ENCODE results near the gene NUP88.

NUP88 gene

GRCh38 chr17:5361426-5361825, 58.0 kb downstream of the NUP88 start:
- Histone ChIP-seq H3K27me3 (ENCODE audit: control insufficient read depth, insufficient read depth, low read length) (no peaks in the 10 kb centered on the region), H3K36me3 (ENCODE audit: control insufficient read depth, insufficient read depth, low read length) (peaks cover 3% of the 10 kb centered on the region), H3K4me1 (ENCODE audit: control insufficient read depth, insufficient read depth, low read length) (no peaks in the 10 kb centered on the region), H3K9me3 (ENCODE audit: control insufficient read depth, insufficient read depth, low read length) (no peaks in the 10 kb centered on the region), H3K4me3 (ENCODE audit: low read length) (no peak overlapping the region), H3K27ac (ENCODE audit: low read length) (no peak overlapping the region)
- no CpG with 5 or more reads among the region's 9 CpGs for WGBS (ENCODE audit: insufficient coverage, insufficient read length)
- DNase-seq (ENCODE audit: low read depth, low spot score): no peak

- Histone ChIP-seq H3K27me3 (ENCODE audit: control insufficient read depth, insufficient read depth, low read length) (no peaks in the 10 kb centered on the region), H3K9me3 (ENCODE audit: control insufficient read depth, insufficient read depth, low read length) (no peaks in the 10 kb centered on the region), H3K27ac (ENCODE audit: low read length) (no peak overlapping the region), H3K4me1 (ENCODE audit: control insufficient read depth, insufficient read depth, low read length) (no peaks in the 10 kb centered on the region), H3K36me3 (ENCODE audit: control insufficient read depth, insufficient read depth, low read length) (peaks cover 5% of the 10 kb centered on the region), H3K4me3 (ENCODE audit: low read length) (no peak overlapping the region)
- DNase-seq (ENCODE audit: low read depth, low spot score): no peak
- no CpG with 5 or more reads among the region's 3 CpGs for WGBS (ENCODE audit: insufficient coverage, insufficient read length)
These were observed 63.9 kb downstream of the NUP88 start for GRCh38 chr17:5355421-5356129.

- DNase-seq (ENCODE audit: low read depth, low spot score): no peak
- Histone ChIP-seq H3K27ac (ENCODE audit: low read length) (no peak overlapping the region), H3K27me3 (ENCODE audit: control insufficient read depth, insufficient read depth, low read length) (no peaks in the 10 kb centered on the region), H3K9me3 (ENCODE audit: control insufficient read depth, insufficient read depth, low read length) (no peaks in the 10 kb centered on the region), H3K4me1 (ENCODE audit: control insufficient read depth, insufficient read depth, low read length) (no peaks in the 10 kb centered on the region), H3K36me3 (ENCODE audit: control insufficient read depth, insufficient read depth, low read length) (peaks cover 5% of the 10 kb centered on the region), H3K4me3 (ENCODE audit: low read length) (no peak overlapping the region)
- no CpG with 5 or more reads among the region's 2 CpGs for WGBS (ENCODE audit: insufficient coverage, insufficient read length)
These were observed 64.5 kb downstream of the NUP88 start for GRCh38 chr17:5354886-5355415.

GRCh38 chr17:5354310-5354709, 65.2 kb downstream of the NUP88 start:
- Histone ChIP-seq H3K9me3 (ENCODE audit: control insufficient read depth, insufficient read depth, low read length) (no peaks in the 10 kb centered on the region), H3K27me3 (ENCODE audit: control insufficient read depth, insufficient read depth, low read length) (no peaks in the 10 kb centered on the region), H3K4me1 (ENCODE audit: control insufficient read depth, insufficient read depth, low read length) (no peaks in the 10 kb centered on the region), H3K4me3 (ENCODE audit: low read length) (no peak overlapping the region), H3K36me3 (ENCODE audit: control insufficient read depth, insufficient read depth, low read length) (peaks cover 5% of the 10 kb centered on the region), H3K27ac (ENCODE audit: low read length) (no peak overlapping the region)
- whole genome bisulfite sequencing (ENCODE audit: insufficient coverage, insufficient read length): no CpG with 5 or more reads among the region's 2 CpGs
- no peak for DNase-seq (ENCODE audit: low read depth, low spot score)

GRCh38 chr17:5352681-5353289, 66.7 kb downstream of the NUP88 start:
- H3K4me3 ChIP-seq (ENCODE audit: low read length): no peak overlapping the region
- no peaks in the 10 kb centered on the region for H3K4me1 ChIP-seq (ENCODE audit: control insufficient read depth, insufficient read depth, low read length)
- H3K9me3 ChIP-seq (ENCODE audit: control insufficient read depth, insufficient read depth, low read length): no peaks in the 10 kb centered on the region
- no peaks in the 10 kb centered on the region for H3K27me3 ChIP-seq (ENCODE audit: control insufficient read depth, insufficient read depth, low read length)
- no peak for DNase-seq (ENCODE audit: low read depth, low spot score)
- WGBS (ENCODE audit: insufficient coverage, insufficient read length): no CpG with 5 or more reads among the region's 4 CpGs
- peaks cover 4% of the 10 kb centered on the region for H3K36me3 ChIP-seq (ENCODE audit: control insufficient read depth, insufficient read depth, low read length)
- H3K27ac ChIP-seq (ENCODE audit: low read length): no peak overlapping the region

GRCh38 chr17:5344914-5345313, 74.5 kb downstream of the NUP88 start:
- no peak for DNase-seq (ENCODE audit: low read depth, low spot score)
- Histone ChIP-seq H3K4me1 (ENCODE audit: control insufficient read depth, insufficient read depth, low read length) (no peaks in the 10 kb centered on the region; the same call in 1 of the 2 replicates), H3K9me3 (ENCODE audit: control insufficient read depth, insufficient read depth, low read length) (no peaks in the 10 kb centered on the region), H3K36me3 (ENCODE audit: control insufficient read depth, insufficient read depth, low read length) (no peaks in the 10 kb centered on the region; the same call in 1 of the 2 replicates), H3K27ac (ENCODE audit: low read length) (no peak overlapping the region), H3K27me3 (ENCODE audit: control insufficient read depth, insufficient read depth, low read length) (no peaks in the 10 kb centered on the region), H3K4me3 (ENCODE audit: low read length) (no peak overlapping the region)
- no CpG with 5 or more reads among the region's 9 CpGs for WGBS (ENCODE audit: insufficient coverage, insufficient read length)
